ENCODE measurements around the gene TEX11.

The TEX11 gene

GRCh38 chrX:70494441-70494840 is 414.1 kb downstream of the TEX11 start:
- no peak for DNase-seq

DNA sequence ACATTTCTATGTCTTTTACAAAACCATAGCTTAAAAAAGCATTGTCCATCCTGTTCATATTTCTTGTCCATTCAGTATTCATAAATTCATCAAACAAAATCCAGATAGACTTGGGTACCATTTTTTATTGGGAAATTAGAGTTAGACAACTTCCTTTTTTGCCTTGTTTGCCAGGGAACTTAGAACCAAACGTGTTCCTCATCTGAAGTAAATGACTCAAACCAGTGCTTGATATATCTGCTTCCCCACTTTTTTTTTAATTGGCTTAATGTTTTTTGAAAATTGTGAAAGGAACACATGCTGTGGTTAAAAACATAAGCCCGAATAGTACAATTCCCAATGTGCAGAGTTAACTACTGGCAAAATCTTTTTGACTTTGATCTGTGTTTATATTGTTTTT is 419.7 kb downstream of the TEX11 start:
- no peak for DNase-seq

DNA sequence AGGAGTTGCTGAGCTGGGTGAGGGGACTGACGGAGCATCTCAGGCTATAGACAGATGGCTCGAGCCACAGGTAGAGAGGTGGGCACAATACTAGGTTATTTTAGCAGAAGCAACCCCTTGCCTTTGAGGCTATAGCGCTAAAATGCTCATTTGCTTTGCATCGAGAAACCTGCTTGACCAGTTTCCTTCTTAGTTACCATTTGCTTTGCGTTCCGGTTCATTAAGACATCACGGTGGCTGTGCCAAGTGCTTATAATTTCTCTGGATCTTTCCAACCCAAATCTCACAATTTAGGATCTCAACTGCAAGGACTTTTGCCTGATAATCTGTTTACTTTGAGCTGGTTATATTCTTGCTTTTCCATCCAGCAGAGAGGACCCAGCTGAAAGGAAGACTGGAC is 423.0 kb downstream of the TEX11 start:
- DNase-seq = no peak

DNA sequence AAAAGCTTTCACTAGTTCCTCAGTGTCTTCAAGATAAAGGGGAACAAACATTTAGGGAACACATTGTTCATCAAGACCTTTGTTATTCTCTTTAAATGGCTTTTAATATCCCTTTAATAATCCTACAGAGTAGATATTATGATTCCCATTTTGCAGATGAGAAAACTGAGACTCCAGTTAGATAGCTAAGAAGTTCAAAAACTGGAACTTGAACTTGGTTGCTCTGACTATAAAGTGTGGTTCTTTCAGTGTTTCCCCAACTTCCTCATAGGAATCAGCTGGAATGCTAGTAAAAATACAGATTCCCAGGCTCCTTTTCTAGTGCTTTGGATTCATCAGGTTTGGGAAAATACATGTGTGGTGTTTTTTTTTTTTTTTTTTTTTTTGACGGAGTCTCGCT is 426.2 kb downstream of the TEX11 start:
- no peak for DNase-seq

DNA sequence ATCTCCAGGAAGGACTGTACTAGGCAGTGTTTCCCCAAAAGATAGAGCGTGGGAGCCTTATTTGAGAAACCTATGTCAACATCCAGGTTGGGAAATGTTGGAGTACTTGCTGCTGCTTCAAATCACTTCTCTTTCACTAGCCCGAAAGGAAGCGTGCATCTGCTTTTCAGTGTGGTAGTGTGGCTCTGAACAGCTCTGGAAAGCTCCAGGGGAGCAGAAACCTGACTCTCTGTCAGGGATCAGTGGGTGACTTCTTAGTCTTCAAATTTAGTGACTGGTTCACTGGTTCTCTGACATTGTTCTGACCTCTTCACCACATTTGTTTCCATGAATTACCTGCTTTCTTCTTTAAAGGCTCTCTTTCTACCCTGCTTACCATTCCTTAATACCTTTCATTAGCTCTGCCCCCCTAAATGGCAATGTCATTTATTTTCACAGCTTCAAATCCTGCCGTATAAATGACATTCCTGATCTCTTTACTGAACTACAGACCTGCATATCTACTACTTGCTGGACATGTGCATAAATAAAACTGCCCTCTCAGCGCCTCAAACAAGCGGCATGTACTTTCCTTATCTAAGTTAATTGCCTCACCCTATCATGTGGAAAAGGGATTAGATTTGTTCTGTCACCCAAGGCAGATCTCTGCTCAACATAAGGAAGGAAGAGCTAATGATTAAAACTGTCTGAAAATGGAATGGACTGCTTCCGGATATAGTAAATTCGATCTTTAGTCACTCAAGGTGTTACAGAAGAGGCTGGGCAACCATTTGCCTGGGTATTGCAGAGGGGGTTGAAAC is 426.8 kb downstream of the TEX11 start:
- DNase-seq = no peak

- no peak for DNase-seq
These were observed 427.9 kb downstream of the TEX11 start for GRCh38 chrX:70480660-70481018.

- no peak for DNase-seq
These were observed 428.4 kb downstream of the TEX11 start for GRCh38 chrX:70479922-70480659.

GRCh38 chrX:70479247-70479921 is 429.1 kb downstream of the TEX11 start:
- no peak for DNase-seq
